ENCODE results near the gene TMEM86B.
"Not testable (repeated sequence)": the region's sequence is repeated elsewhere in the genome, so short reads cannot be mapped to it uniquely, and the experiment has no call there.

TMEM86B gene

DNA sequence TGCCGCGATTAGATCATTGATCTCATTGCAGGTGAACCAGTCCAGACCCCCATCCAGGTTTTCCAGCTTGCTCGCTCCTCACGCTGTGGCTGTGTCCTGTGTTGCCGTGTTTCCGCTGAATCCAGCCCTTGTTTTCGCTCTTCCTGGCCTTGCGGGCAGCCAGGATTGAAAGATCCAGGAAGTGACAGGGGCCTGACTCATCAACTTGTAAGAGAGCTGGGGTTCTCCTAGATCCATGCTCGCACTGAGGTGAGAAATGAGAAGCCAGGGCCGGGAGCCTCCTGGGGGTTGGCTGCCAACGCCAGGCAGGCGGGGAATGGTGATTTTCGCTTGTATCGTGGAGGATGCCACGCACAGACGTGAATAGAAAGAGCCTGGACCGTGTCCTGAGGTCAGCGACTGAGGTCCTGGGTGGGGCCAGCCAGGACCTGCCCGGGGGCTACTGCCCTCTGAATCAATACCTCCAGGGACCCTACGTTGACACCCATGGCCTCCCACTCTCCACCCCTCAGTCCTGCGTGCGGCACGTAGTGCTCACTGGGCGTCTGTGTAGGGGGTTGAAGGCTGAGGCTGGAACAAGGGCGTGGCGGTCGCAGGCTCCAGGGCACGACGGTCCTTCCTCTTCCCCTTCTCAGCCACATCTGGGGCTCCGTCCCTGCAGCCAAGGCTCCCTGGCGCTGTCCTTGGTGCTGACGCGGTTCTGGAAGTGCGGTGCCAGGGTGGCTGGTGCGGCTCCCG lies 11.9 kb downstream of the TMEM86B start:
- DNase-seq, result peak; percentile 95 to 96

DNA sequence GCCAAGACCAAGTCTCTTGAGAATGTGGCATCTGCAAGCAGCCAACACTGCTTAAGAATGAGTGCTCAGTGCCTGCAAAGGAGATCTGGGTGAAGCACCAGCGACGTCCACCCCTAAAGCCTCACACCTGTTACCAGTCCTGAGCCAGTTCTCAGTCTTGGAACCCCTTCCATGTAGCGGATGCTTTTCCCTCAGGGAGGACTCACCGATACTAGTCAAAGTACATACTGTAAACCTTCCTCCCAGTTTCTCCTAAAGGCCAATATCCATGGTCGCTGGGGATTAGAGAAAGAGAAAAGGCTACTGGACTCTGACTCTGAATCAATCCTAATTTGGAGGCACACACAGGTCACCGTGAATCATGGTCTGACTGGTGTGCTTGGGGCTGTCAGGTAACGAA lies 15.0 kb downstream of the TMEM86B start:
- DNase-seq, result no peak

DNA sequence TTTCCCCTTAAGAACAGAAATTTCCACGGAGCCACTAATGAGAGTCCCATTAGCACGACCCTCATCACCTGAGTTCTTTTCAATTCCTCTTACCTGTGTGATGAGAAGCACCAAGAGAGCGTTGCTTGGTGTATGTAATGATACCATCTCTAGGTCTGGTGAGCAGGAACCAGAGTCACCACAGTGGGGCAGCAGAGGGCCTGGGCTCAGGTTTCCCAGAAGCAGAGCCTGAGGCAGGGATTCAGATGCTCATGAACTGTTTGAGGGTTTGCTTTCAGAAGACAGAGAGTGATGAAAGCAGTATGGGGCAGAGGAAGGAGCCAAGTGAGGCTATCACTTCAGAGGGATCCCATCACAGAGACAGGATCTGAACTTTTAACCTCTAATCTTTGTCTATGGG lies 16.1 kb downstream of the TMEM86B start:
- no peak for DNase-seq

DNA sequence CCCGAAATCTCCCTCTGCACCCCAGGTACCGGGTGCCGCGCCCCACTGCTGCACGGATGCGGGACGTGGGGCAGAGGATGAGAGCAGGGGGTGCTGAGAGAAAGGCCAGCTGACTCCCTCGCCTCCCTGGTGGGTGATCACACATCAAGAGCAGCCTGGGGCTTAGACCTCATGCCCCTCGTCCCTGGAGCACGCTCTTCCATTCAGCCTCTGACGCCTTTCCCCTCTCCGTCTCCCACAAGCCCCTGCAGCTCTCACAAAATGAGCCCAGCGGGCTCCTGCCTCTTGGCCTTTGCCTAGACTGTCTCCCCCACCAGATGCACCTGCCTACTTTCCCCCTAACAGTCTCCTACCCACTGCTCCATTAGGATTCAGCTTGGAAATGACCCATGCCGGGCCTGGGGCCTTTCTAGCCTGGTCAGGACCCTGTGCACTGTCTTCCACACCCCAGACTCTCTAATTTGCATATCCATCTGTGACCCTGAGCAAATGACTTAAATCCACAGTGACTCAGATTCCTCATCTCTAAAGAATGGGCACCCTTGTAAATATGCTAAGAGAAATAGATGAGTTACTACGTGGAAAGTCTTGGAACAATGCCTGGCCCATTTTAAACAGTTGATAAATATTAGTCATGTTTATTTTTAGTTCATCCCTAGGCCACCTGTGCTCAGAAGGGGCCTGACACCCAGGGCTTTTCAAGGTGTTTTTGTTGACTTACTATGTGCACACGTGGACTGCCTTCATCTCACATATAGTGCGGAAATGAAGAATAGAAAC lies 18.7 kb downstream of the TMEM86B start:
- peak; percentile 10 to 64 for DNase-seq

DNA sequence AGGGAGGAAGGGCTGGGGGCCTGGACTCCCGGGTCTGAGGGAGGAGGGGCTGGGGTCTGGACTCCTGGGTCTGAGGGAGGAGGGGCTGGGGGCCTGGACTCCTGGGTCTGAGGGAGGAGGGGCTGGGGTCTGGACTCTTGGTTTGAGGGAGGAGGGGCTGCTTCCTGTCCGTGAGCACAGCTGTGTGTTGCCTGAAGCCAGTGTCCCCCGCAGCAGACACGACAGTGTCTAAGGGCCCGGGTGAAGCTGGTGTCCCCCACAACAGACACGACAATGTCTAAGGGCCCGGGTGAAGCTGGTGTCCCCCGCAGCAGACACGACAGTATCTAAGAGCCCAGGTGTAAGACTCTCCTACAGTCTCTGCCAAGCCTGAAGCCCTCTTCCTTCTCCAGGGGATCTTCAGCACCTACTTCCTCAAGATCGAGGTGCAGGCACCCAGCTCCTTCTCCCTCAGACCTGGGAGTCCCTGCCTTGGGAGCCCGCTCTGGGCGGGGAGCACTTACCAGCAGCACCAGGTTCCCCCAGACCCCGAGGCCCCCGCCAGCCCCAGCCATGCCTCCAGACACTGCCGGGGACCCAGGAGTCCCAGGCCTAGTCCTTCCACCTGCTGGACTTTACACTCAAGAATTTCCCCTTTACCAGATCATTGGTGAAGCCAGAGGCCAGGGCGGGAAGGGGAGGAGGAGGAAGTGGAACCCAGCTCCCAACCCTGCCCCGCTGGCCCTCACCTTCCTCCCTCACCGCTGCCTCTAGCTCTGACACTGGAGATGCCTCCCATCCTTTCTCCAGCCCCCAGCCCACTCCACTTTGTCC lies 19.5 kb downstream of the TMEM86B start, which contains the start of gene PTPRH:
TSS of gene PTPRH (minus strand) at position 622 of the 813 bp plus-strand sequence. CDS start at position 554, 68 bp downstream.
- DNase-seq, result no peak

DNA sequence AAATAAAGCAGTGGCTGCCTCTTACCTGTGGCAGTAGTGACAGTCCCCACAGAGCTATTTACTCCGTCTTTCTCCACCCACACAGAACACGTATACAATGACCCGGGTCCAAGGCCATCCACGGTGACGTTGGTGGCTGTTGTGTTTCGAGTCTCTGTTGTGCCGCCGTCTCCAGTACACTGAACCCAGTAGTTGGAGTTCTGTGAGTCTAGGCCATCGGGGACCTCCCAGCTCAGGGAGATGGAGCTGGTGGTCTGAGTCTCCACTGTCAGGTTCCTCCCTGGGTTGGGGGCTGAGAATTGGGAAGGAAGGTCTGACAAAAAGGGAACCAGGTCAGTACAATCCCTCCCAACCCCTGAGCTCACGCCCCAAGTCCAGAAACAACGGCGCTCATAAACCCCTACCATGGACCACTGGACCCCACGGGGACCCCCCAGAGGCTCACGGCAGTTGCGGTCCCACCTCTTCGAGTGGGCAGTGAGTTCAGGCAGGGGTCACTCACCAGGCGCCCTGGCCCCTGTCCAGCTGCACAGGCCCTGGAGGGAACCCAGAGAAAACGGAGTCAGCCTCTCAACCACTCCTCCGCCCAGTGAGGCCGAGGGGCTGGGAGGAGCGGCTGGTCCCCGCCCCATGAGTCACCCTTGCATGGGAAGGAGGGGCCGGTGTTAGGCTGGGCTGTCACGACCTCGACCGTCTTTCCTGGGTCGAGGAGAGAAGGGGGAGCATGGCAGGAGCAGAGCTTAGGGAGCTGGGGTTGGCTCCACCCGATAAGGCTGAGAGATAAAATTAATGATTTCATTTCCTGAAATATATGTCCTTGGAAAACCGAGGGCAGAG lies 21.7 kb downstream of the TMEM86B start:
- peak in 1 of 2 experiments; percentile 15 for DNase-seq

DNA sequence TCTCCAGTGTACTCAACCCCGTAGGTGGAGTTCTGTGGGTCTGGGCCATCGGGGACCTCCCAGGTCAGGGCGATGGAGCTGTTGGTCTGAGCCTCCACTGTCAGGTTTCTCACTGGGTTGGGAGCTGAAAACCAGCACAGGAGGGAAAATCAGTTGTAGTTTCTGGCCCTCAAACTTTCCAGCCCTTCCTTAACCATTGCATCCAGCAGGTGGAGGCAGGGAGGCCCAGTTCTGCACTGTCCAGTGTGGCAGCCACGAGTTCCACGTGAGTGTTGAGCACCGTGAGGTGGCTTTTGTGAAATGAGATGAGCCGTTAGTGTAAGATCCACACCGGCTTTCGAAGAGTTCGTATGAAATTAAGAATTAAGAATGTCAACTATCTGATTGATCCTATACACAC lies 26.4 kb downstream of the TMEM86B start:
- not testable (repeated sequence) for DNase-seq

DNA sequence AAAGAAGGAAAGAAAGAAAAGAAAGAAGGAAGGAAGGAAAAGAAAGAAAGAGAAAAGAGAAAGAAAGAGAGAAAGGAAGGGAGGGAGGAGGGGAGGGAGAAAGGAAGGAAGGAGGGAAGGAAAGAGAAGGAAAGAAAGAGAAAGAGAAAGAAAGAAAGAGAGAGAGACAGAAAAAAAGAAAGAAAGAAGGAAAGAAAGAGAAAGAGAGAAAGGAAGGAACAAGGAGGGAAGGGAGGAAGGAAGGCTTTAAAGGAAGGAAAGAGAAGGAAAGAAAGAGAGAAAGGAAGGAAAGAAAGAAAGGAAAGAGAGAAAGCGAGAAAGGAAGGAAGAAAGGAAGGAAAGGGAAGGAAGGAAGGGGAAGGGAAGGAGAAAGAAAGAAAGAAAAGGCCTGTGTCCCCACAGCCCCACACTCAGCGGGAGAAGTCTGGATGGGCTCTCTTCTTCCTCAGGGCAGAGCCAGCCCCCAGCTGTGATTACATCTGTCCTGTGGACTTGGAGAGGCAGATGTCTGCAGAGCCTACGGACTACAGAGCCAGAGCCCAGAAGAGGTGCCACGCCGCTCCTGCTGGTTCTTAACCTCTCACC lies 28.9 kb downstream of the TMEM86B start:
- DNase-seq, result no peak

DNA sequence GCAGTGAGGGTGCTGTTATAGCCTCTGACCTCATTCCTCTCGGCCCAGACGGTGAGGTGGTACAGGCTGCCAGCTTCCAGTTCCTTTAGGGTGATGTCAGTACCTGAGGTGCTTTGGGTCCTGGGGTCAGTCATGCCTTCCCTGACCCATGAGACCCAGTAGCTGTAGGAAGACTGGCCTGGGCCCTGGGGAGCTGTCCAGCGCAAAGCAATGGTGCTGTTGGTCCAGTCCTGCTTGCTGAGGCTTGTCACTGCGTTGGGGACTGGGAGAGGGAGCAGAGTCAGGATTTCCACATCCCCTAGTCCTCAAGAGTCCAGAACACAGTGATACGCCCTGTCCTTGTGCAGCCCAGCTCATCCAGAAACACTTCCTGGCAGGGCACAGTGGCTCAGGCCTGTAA lies 29.9 kb downstream of the TMEM86B start:
- DNase-seq, result no peak

DNA sequence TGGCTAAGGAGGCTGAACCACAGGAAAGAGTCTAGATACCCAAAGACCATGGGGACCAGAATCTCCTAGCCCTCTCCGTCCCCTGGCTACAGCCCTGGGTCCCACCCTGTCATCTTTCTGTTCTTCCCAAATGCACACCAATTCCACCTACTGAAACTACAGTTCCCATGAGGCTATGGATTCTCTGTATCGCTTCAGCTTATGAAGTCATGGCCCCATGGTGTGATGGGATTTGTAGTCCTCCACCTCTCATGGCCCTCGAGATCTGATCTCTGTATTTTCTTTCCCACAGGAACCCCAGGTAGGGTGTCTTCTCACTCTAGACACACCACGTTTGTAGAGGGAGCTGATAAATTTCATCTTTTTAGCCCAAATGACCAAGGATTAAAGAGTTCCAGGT lies 31.0 kb downstream of the TMEM86B start:
- DNase-seq, result no peak

DNA sequence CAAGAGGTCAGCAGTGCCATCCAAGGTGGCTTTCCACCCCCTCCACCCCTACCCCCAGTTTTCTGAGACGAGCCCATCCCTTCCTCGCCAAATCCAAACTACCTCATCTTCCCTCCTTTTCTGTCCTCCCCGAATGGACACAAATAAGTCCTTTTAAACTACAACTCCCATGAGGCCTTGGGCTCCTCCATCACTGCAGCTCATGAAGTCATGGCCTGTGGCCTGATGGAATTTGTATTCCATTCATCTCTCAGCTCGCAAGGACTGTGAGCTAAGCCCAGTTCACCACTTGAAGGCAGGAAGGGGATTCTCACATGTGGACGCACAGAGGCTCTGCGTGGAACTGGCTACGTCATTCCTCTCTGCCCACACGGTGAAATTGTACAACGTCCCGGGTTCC lies 31.8 kb downstream of the TMEM86B start:
- DNase-seq, result no peak

DNA sequence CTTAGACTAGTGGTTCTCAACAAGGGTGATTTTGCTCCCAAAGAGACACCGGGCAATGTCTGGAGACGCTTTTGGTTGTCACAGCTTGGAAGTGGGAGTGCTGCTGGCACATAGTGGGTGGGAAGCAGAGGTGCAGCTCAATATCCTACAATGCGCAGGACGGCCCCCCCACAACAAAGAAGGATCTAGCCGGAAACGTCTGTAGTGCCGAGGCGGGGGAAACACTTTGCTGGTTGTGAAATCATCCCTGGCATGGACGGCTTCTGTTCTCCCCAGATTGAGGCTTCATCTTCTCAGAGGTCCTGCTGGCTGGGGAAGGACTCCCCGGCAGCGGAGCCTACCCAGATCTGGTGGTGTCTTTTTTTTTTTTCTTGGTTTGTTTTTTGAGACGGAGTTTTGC lies 35.1 kb downstream of the TMEM86B start:
- no peak for DNase-seq

DNA sequence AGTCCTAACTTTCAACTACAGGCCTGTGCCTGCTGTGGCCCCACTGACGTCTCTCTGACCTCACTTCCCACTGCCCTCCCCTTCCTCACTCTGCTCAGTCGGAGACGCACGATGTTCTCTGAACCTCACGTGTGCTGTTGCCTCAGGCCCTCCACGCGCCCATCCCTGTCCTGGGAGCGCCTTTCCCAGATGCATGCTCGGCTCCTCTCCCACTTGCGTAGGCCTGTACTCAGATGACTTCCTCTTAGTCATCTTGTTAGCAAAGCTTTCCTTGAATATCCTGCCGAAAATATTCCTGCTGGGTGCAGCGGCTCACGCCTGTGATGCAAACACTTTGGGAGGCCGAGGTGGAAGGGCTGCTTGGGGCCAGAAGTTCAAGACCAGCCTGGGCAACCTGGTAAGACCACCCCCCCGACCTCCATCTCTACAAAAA lies 39.1 kb downstream of the TMEM86B start:
- DNase-seq, result no peak

DNA sequence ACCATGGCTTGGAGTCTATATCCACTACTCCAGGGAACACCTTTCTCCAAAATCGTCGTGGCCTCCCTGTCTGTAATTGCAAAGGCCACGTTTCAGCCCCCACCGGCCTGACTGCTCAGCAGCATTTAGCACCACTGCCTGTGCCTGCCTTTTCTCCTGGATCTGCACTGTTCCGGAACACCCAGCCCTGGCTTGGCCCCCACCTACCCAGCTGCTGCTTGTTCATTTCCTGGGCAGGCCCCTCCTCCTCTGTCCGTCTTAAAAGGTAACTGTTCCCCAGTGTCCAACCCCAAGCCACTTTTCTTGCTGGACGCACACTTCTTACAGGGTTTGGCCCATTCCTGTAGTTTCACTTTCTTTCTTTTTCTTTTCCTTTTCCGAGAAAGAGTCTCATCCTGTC lies 39.9 kb downstream of the TMEM86B start:
- no peak for DNase-seq

DNA sequence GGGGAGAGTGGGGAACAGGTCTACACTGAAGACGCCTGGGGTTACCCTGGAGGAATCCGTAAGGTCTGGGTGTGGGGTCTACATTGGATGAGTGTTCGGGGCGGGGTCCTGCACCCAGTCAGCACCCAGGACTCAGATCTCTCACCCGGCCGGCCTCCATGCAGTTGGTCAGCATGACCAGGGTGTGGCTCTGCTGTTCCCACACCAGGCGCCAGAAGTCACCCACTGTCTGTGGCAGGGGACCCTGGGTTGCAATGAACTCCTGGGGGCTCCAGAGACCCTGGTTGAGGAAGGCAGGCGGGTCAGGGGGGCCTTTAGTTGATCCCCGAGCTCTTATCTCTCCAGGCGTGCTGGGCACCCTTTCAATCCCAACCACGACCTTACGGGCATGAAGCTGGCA lies 42.5 kb downstream of the TMEM86B start:
- no peak for DNase-seq

DNA sequence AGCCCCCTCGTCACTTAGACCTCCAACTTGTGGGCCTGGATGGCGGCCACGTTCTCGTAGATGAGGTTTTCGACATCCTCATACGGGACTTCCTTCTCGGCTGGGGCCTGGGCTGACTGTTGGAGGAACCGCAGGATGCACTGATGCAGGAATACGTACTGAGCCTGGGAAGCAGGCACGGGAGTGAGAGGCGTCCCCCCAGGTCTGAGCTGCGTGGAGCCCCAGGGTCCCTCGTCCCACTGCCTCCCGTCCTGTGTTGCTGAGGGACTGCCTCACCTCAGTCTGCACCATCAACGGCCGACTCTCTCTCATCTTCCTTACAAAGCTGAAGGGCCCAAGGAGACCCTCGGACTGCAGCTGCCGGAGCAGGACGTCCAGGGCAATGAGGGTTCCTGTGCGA lies 46.8 kb downstream of the TMEM86B start:
- no peak for DNase-seq

DNA sequence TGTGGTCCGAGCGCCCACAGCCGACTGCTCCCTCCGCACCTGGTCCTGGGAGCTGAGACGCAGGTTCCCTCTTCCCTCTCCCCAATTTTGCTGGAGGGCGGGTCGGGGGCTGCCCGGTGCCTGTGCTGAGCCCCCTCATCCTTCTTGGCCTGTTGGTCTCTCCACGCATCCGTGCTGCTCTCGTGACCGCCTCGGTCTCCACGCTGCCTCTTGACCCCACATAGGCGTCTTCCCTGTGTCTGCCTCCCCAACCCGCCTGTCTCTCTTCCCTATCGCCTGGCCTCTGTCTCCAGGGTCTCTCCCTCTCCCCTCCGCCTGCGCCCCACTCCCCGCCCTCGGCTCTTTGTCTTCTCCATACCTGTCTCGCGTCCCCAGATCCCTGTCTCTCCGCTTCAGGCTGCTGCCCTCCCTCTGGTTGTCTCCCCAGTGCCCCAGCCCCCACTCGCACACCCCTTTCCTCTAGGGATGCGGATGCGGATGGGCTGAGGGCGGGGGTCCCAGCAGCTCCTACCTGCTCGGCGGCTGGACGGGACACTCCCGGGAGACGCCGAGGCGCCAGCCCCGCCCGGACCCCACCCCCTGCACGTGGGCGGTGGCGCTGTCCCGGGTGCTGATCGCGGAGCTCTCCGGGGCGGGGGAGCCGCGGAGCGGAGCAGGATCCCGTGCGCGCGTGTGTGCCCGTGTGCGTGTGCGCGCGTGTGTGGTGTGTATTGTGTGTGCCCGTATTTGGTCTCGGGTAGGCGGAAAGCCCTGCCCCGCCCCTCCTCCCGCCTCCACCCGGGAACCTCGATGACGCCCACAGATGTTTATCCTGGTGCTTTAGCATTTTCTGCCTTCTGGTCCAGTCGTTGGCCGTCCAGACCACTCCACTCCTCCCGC lies 48.7 kb downstream of the TMEM86B start, which contains the start of gene SYT5:
TSS of gene SYT5 (minus strand) at position 684 of the 879 bp plus-strand sequence. CDS start 1,248 bp downstream, outside the sequence.
- DNase-seq, result peak in 1 of 2 experiments; percentile 3

DNA sequence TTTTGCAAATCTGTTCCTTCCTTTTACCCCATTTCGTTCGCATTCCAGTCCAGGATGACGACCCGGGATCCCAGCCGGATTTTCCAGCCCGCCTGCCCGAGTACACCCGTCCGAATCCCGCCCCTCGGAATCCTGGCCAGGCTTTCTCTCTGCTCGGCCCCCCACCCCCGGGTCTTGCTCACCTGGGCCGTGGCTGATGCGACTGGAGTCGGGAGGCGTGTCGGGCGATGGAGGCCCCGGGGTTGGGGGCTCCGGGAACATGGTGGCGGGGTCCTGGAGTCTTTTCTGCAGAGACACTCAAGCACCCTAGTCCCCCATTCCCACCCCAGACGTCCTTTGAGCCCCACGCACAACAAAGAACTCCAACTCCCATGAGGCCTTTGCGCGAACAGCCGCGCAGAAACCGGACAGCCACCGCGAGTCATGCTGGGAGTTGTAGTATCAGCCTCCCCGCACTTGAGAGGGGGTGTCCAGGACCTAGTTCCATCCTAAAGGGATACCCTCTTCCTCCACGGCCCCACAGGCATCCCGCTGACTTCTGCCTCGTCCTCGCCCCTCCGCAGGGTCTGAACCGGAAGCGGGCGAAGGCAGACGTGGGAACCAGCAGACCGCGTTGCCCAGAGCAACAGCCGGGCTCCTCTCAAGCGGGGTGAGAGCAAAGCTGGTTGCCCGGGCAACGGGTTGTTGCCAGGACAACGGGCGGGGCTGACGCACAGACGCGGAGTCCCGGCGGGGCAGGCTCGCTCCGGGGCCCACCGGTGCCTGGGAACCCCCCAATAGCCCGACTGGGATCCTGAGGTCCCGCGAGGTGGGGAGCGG lies 49.6 kb downstream of the TMEM86B start:
- peak; percentile 81 to 88 for DNase-seq

All from NCI-H2081 (cell line).